ENCODE results near the gene MAPKAPK5.

- TF ChIP-seq POLR2A (IDR thresholded peaks at IDR 0.05; ENCODE audit: low read length) (no peak), GATA1 (IDR thresholded peaks at IDR 0.05; ENCODE audit: low read depth, low read length) (no peak)
Measured at GRCh38 chr12:111925171-111925570, 83.1 kb downstream of the MAPKAPK5 start.
